Stimulated activated CD4-positive, alpha-beta T cell treated with anti-CD3 and anti-CD28 coated beads, Interleukin-2, amount 100 ng/mL, for 24 hours (primary cell): Measurements from ENCODE around the gene ATG9A.

Experiments
- DNase-seq, 2 donors: peaks; one replicate each; pipeline ENCODE4 v3.0.0-alpha.2; 2020

The ATG9A gene

GRCh38 chr2:219252900-219253752, 23.7 kb upstream of the ATG9A start, which contains the start of gene TUBA4B:
TUBA4B (plus strand) TSS chr2:219253243; CDS start chr2:219253408, 165 bp downstream.
- peak; percentile 51 to 68 for DNase-seq

DNA sequence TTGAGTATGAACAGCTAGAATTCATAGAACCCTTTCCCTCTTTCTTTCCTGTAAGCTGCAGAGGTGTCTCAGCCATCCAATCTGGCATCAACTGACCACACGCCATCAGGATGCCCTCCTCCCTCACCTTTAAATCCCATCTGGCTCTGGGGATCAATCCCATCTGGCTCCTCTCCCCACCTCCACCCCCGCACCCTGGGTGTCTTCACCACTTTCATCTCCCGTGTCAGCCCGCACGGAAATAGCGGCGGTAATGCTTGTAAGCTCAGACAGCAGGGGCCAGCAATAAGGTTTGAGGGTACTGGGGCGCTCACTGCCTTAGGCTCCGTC, 23.1 kb upstream of the ATG9A start:
- DNase-seq: peak in 1 of 2 donors; percentile 56

DNA sequence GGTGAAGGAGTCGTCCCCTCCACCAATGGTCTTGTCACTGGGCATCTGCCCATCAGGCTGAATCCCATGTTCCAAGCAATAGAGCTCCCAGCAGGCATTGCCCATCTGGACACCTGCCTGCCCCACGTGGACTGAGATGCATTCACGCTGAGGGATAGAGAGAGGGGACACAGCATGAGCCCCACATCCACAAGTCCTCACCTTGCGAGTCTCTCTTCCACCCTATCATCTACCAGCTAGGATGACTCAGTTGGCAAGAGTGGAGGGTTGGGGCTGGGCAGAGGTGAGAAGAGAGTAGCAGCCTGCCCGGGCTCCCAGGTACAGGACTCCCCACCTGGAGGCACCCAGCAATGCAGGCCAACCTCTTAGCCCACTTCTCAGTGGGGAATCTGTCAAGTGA, 22.6 kb upstream of the ATG9A start:
- DNase-seq: peak; percentile 41 to 42

DNA sequence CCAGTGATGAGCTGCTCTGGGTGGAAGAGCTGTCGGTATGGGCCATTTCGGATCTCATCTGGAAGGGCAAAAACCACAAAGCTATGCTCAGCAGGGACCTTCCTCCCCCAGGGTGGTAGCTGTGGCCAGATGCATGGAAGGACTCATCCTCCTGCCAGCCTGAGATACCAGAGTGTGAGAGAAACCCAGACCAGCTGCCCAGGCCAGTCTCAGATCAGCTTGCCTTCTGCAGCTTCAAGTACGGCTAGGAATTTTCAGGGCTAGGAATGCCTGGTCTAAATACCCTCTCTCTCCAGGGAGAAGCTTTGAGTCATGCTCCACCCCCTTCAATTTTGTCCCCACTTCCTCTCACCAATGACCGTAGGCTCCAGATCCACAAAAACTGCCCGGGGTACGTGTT, 22.2 kb upstream of the ATG9A start:
- DNase-seq: no peak

GRCh38 chr2:219250049-219250781, 20.8 kb upstream of the ATG9A start:
- no peak for DNase-seq

- peak; percentile 37 to 50 for DNase-seq
Observed at GRCh38 chr2:219249203-219249980, 20.0 kb upstream of the ATG9A start.

GRCh38 chr2:219248845-219249202, 19.4 kb upstream of the ATG9A start:
- no peak for DNase-seq

- DNase-seq: peak; percentile 61 to 63
Observed at GRCh38 chr2:219247678-219248642, 18.5 kb upstream of the ATG9A start.

DNA sequence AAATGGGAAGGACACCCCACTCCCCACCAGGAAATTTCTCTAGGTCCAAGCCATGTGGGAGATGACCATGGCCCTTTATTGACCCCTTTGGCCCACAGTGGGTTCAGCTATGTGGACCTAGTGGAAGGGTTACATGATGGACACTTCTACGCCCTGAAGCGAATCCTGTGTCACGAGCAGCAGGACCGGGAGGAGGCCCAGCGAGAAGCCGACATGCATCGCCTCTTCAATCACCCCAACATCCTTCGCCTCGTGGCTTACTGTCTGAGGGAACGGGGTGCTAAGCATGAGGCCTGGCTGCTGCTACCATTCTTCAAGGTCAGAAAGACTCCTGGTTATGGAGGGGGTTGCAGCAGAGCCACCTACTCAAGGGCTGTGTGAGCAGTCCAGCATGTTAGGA, 17.1 kb upstream of the ATG9A start:
- no peak for DNase-seq

- peak in 1 of 2 donors; percentile 39 for DNase-seq
Observed at GRCh38 chr2:219245899-219246230, 16.4 kb upstream of the ATG9A start.

DNA sequence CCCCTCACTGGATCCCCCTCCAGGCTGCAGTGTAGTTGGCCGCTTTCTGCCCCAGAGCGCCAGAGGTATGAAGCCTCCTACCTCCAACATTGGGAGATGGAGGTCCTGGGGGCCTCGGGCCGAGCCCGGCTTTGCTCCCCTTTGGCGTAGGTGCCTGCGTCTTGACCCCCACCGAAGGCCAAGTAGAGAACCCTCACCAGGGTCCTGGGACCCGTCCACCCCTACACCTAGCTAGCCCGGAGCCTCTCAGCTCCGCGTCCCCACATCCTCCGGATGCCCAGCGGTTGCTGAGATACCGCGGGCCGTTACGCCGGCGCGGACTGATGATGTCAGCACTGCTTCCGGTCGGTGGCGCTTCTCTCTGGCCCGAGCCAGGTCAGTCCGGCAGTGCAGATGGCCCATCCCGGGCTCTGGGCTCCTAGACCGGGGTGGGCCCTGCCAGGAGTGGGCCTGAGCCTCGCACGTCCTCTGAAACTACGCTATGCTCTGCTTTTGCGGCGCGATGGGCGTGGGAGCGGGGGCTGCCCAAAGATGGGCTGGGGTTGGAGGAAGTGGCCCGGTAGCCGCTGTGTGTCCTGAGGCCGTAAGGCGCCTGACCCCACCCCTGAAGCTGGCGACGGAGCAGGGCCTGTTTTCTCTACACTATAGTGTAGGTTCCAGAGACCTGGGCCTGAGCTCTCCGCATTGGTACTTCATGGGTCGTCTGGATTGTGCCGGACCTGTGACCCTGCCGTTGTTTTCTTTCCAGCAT, 15.9 kb upstream of the ATG9A start, which contains the start of the genes GLB1L and STK16:
TSS of gene GLB1L (minus strand) at position 297 of the 751 bp plus-strand sequence. CDS start 1,871 bp downstream, outside the sequence.
TSS of gene STK16 (plus strand) at position 332 of the 751 bp plus-strand sequence. CDS start 521 bp downstream, outside the sequence.
- peak; percentile 91 to 94 for DNase-seq

DNA sequence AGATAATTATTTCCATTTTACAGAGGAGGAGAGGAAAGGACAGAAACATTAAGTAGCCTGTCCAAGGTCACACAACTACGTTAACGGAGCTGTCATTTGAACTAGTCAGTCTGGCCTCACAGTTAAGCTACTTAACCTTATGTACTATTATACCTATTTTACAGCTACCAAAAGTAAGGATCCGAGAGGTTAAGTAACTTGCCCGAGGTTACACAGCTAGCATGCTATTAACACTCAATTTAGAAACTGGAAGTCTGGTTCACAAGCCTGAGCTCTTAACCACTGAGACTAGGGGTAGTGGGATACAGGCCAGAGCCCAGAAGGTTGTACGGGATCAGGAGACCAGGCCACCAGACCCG, 15.3 kb upstream of the ATG9A start:
- no peak for DNase-seq

- DNase-seq: no peak
Observed at GRCh38 chr2:219243291-219243761, 13.9 kb upstream of the ATG9A start.

- no peak for DNase-seq
Observed at GRCh38 chr2:219234331-219234730, 4.9 kb upstream of the ATG9A start.

DNA sequence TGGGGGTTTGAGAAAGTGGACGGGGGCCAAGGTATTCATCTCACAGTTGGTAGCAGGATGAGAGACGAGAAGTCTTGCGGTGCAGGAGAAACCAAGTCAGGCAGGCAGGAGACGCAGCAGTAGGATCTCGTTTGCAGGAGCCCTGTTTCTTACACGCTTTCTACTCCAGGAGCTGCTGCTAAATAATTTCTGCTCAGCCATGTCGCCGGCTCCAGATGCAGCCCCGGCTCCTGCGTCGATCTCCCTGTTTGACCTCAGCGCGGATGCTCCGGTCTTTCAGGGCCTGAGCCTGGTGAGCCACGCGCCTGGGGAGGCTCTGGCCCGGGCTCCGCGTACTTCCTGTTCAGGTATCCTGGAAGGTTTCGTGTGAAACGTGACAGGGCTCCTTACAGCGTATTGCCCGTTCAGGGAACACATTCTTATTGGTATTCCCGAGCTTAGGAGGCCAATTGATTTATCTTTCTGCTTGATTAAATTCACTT, 664 bp upstream of the ATG9A start:
- DNase-seq: peak; percentile 56 to 72

- no peak for DNase-seq
Observed at GRCh38 chr2:219228911-219229304, 528 bp downstream of the ATG9A start.

DNA sequence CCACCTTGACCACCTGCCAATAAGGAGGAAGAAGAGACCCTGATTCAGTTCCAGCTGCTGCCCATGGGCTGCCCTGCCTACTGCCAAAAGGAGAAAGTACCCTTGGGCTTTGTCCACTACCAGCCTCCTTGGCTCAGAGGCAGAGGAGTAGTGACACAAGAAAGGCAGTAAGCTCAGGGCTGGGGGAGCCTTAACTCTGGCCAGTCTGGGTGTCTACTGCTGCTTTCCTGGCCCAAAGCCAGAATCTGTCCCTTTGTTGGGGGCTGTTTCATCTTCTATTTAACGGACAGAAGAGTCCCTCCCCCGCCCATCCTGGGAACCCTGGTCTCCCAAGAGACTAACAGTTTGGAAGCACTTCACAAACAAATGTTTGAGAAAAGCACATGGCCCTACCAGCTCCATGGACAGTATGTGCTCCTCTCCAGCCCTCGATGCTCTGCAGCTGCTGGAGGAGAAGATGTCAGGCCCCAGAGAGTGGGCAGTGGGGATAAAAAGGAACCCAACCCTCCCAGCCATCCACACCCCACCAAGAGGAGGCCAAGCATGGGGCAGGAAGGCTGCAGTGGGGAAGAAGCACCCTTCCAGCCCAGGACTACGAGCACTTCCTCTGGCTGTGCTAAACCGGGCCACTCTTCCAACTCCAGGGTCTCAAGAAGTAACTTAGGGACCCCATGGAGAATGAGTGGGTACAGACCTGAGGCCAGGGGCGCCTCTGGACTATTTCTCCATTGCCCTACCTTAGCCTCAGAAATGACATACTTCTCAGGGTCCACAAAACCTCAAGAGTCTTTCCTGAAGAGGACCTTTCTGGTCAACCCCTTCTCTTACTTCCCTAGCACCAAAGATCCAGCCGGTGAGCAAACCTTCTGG, 1.2 kb downstream of the ATG9A start:
- DNase-seq: no peak

DNA sequence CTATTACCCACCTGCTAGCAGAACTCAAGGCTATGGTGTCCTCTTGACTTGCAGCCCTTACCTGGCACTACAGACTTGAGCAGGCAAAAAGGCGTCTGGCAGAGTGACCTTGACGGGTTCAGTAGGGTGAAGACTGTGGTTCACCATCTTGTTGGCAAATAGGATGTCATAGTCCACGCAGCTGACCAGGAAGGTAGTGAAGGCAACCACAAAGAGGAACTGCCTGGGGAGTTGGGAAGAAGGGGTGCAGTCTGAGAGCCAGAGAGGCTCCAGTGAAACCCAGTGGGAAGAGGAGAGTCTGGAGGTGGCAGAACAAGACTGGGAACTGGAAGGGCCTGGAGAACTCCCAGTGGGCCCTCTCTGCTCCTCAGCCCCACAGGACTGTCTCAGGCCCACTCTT, 4.1 kb downstream of the ATG9A start:
- no peak for DNase-seq

DNA sequence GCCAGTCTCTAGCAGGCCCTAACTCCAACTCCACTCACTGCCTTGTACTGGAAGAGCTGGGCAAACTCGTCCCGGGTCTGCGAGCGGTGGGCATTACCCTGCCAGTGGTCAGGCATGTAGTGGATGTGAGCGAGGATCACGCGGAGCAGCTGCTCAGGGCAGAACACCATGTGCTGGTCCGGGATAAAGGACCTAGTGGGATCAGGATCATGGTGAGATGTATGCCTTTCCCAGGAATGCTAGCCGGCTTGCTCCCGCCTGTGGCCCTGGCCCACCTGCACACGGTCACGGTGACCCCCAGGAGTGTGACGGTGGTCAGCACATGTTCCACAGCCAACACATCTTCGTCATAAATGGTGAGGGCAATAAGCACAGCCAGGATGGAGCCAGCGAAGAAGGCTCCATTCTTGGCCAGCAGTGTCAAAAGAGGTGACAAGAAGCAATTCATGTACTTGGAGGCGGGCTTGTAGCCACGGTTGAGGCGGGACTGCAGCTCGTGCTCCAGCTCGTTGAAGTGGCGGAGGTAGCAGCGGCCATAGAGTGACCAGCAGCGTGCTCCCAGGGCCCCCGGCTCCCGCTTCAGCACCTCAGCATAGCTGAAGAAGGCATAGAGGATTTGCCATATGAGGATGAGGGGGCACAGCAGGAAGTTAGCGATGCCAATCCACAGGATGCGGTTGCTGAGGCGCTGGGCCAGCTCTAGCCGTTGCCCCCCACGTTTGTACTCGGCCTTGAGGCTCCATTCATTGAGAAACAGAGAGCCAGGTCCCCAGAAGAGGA, 5.4 kb downstream of the ATG9A start:
- no peak for DNase-seq
